Transverse colon (tissue), 4 donors: ENCODE results near the gene OR10D3. TPM values are rescaled to one million over a fixed set of nuclear protein-coding genes. Genes with fewer than 3 reads are reported as not detected.

Source experiments
- DNase-seq: peaks from one replicate; pipeline ENCODE4 v3.0.0-alpha.2; 2019
- H3K27ac ChIP-seq, 4 donors: fragments of 200-600 bp; sonication (generic); 2 replicates each; pipeline ENCODE4 v1.5.1; 2016 to 2018; ENCODE audit warnings: inconsistent platforms in 4 of 4
- H3K27me3 ChIP-seq: fragments of 200-600 bp; sonication (generic); 2 replicates; pipeline ENCODE4 v1.5.1; 2017; ENCODE audit warnings: inconsistent platforms
- H3K36me3 ChIP-seq, 4 donors: fragments of 200-600 bp; sonication (generic); 2 replicates each; pipeline ENCODE4 v1.5.1; 2017 to 2019; ENCODE audit warnings: inconsistent platforms in 4 of 4
- H3K4me1 ChIP-seq, 4 donors: fragments of 200-600 bp; sonication (generic); 2 replicates each; pipeline ENCODE4 v1.5.1; 2017 to 2020; ENCODE audit warnings: inconsistent platforms in 4 of 4
- H3K4me3 ChIP-seq, 4 donors: fragments of 200-600 bp; sonication (generic); 1 replicate in 1 of 4; 2 replicates in 3 of 4; pipeline versions ENCODE4 v1.5.1 to v1.6.1; 2017 to 2019; ENCODE audit warnings: inconsistent platforms in 4 of 4
- H3K9me3 ChIP-seq, 2 donors: fragments of 200-600 bp; sonication (generic); 2 replicates each; pipeline ENCODE4 v1.5.1; 2017 to 2019; ENCODE audit warnings: inconsistent platforms in 2 of 2
- EP300 ChIP-seq: sonication (generic); formaldehyde crosslinking; IDR thresholded peaks from one replicate; pipeline ENCODE4 v1.6.1; 2017; ENCODE audit warnings: antibody characterized with exemption, low read depth
- POLR2A ChIP-seq: fragments of 450-650 bp; IDR thresholded peaks from one replicate; pipeline ENCODE4 v1.6.1; 2016; ENCODE audit warnings: antibody characterized with exemption, mild to moderate bottlenecking, moderate library complexity
- POLR2AphosphoS5 ChIP-seq, 3 donors: sonication (generic); formaldehyde crosslinking; IDR thresholded peaks; one replicate each; pipeline ENCODE4 v1.6.1; 2016; ENCODE audit warnings: antibody characterized with exemption in 3 of 3
- WGBS, 2 donors: methylation state at CpG; one replicate each; pipeline ENCODE4 v1.1.5; 2018; ENCODE audit warnings: low coverage in 1 of 2; 5-methylcytosine and 5-hydroxymethylcytosine counted together
- in situ Hi-C, 4 donors: fragments of 200-750 bp; cut with MboI; loops; one replicate each; pipeline versions ENCODE4 v1.15.0 to v1.15.1; 2017; ENCODE audit warnings: low sequenced_read_pairs in 3 of 4, low pct_ligation_motif_present in 1 of 4, low pct_unique_long_range_greater_than_20kb in 1 of 4
- intact Hi-C: fragments of 100-400 bp; cut with DNase I; formaldehyde crosslinking; loops from one replicate; pipeline ENCODE4 v1.15.1; 2023; ENCODE audit warnings: low total_unique reads
- total RNA-seq, 4 donors: library from RNA; depleted of rRNA; stranded (reverse); fragments of >200 nt; gene quantifications; one replicate each; pipeline ENCODE4 v1.1.0, GENCODE V29; 2016
- TF ChIP-seq, protein P1 (sequence below), 5 experiments: fragments of 200-600 bp in 3 of 5; fragments of 450-650 bp in 2 of 5; sonication (generic) in 3 of 5; IDR thresholded peaks; 1 replicate in 2 of 5; 2 replicates in 3 of 5; pipeline ENCODE4 v1.5.1; 2016 to 2017; ENCODE audit warnings: antibody characterized with exemption in 5 of 5, inconsistent platforms in 3 of 5, mild to moderate bottlenecking in 2 of 5, moderate library complexity in 1 of 5

Gene OR10D3
- total RNA-seq, 4 donors from 2014 or later = not detected

GRCh38 chr11:124198897-124199296 lies 15.8 kb downstream of the OR10D3 start:
- in situ Hi-C loops = loop anchor here in 2 of 4 donors (10.0 kb wide), 1 partner anchor 124 kb away; no protein-coding TSS in a partner anchor
- no peak overlapping the region for H3K4me3 ChIP-seq
- 81 to 84% methylated on average over 5 to 7 of the region's 7 CpGs for WGBS, 2 donors
- TF ChIP-seq POLR2A = no peak
- TF ChIP-seq, protein P1, sequence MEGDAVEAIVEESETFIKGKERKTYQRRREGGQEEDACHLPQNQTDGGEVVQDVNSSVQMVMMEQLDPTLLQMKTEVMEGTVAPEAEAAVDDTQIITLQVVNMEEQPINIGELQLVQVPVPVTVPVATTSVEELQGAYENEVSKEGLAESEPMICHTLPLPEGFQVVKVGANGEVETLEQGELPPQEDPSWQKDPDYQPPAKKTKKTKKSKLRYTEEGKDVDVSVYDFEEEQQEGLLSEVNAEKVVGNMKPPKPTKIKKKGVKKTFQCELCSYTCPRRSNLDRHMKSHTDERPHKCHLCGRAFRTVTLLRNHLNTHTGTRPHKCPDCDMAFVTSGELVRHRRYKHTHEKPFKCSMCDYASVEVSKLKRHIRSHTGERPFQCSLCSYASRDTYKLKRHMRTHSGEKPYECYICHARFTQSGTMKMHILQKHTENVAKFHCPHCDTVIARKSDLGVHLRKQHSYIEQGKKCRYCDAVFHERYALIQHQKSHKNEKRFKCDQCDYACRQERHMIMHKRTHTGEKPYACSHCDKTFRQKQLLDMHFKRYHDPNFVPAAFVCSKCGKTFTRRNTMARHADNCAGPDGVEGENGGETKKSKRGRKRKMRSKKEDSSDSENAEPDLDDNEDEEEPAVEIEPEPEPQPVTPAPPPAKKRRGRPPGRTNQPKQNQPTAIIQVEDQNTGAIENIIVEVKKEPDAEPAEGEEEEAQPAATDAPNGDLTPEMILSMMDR (IDR thresholded peaks at IDR 0.05) = no peak
- TF ChIP-seq POLR2AphosphoS5 (IDR thresholded peaks at IDR 0.05) = no peak
- TF ChIP-seq EP300 = no peak
- H3K27ac ChIP-seq = no peak overlapping the region
- H3K36me3 ChIP-seq = no peaks in the 10 kb centered on the region
- H3K27me3 ChIP-seq = no peaks in the 10 kb centered on the region
- H3K9me3 ChIP-seq = no peaks in the 10 kb centered on the region
- DNase-seq = no peak
- intact Hi-C loops = no loop called here
- H3K4me1 ChIP-seq = peaks cover 0 to 8% (median under 1%) of the 10 kb centered on the region in 4 donors

DNA sequence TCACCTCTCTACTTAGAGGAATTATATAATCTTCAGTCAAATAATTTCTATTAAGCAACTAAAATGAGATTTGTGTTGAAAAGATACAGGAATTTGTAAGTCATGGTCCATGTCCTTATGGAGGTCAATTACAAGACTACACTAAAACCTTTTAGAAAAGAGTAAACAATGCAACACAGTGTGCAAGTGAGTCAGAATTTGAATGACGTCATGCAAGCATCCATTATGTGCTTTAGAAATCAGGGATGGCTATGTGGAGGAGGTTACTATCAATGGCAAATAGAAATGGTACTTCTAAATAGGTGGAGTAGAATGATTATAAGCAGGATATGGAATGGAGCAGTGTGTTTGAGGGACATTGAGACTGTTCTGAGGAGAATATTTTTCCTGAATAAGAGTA lies 16.6 kb downstream of the OR10D3 start:
- WGBS, 2 donors = 33 to 59% methylated on average over 1 of the region's 1 CpG
- H3K4me3 ChIP-seq = no peak overlapping the region
- TF ChIP-seq EP300 = no peak
- TF ChIP-seq POLR2A = no peak
- no peak for TF ChIP-seq POLR2AphosphoS5 (IDR thresholded peaks at IDR 0.05)
- TF ChIP-seq, protein P1 (IDR thresholded peaks at IDR 0.05) = no peak
- H3K27me3 ChIP-seq = no peaks in the 10 kb centered on the region
- intact Hi-C loops = no loop called here
- no peaks in the 10 kb centered on the region for H3K36me3 ChIP-seq
- H3K9me3 ChIP-seq = no peaks in the 10 kb centered on the region
- H3K4me1 ChIP-seq = peaks cover 0 to 3% (median 0%) of the 10 kb centered on the region in 4 donors
- no peak for DNase-seq
- no peak overlapping the region for H3K27ac ChIP-seq
- in situ Hi-C loops = loop anchor here in 2 of 4 donors (10.0 kb wide), 1 partner anchor 125 kb away; no protein-coding TSS in a partner anchor

GRCh38 chr11:124200671-124201070 lies 17.5 kb downstream of the OR10D3 start:
- H3K4me1 ChIP-seq = no peaks in the 10 kb centered on the region
- H3K4me3 ChIP-seq = no peak overlapping the region
- intact Hi-C loops (no loop called here), in situ Hi-C loops (no loop called here)
- H3K9me3 ChIP-seq = no peaks in the 10 kb centered on the region
- no peak for TF ChIP-seq POLR2A
- TF ChIP-seq POLR2AphosphoS5 (IDR thresholded peaks at IDR 0.05) = no peak
- TF ChIP-seq, protein P1 (IDR thresholded peaks at IDR 0.05) = no peak
- TF ChIP-seq EP300 = no peak
- WGBS, 2 donors = 94% methylated on average over 16 of the region's 16 CpGs; no CpG with 5 or more reads in 1 of the 2 donors
- DNase-seq = no peak
- no peak overlapping the region for H3K27ac ChIP-seq
- no peaks in the 10 kb centered on the region for H3K27me3 ChIP-seq
- H3K36me3 ChIP-seq = no peaks in the 10 kb centered on the region

DNA sequence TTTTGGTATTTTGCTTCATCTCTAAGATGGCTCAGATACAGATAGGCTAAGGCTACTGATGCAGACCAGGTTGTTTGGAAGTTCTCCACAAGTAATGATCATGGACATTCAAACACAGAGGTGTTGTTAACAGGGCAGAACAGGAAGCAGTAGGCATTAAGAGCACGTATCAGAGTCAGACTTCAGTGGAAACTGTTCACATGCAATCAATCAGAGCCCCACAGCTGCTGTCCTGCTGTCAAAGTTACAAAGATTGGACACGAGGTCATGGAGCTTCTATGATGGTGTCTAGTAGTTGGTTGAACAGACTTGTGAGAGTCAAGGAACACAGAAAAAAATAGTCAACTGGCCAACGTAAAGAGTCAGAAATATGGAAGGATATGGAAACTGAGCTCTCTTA lies 19.8 kb downstream of the OR10D3 start:
- Histone ChIP-seq H3K9me3 (no peaks in the 10 kb centered on the region), H3K4me3 (no peak overlapping the region), H3K4me1 (no peaks in the 10 kb centered on the region), H3K27me3 (no peaks in the 10 kb centered on the region), H3K27ac (no peak overlapping the region), H3K36me3 (no peaks in the 10 kb centered on the region)
- WGBS, 2 donors = 51 to 63% methylated on average over 3 of the region's 3 CpGs
- no peak for DNase-seq
- intact Hi-C loops (no loop called here), in situ Hi-C loops (no loop called here)
- TF ChIP-seq, protein P1 (IDR thresholded peaks at IDR 0.05) = no peak
- TF ChIP-seq POLR2AphosphoS5 (IDR thresholded peaks at IDR 0.05) (no peak), POLR2A (no peak), EP300 (no peak)
